ENCODE data around the gene FYN. TPM values are rescaled to one million over a fixed set of nuclear protein-coding genes. Genes with fewer than 3 reads are reported as not detected.

Gene FYN
- total RNA-seq, 1 donor: 91.9 TPM

DNA sequence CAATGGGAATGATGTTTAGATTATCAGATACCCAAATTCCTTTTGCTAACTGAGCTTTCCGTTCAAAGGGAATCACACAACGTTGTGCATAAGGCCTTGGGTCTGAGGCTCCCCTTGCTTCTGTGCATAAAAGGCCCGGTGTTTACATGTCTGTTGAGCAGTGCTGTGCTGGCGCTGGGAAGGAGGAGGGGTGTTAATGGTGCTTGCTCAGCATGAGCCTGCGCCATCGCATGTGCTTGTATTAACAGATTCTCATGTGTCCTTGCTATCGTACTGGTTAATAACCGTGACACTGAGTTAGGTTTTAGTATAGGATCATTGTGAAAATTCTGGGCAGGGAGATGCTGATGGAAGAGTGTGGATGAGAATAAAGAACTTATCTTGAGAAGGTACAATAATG, 205.3 kb downstream of the FYN start:
- DNase-seq (ENCODE audit: low read depth): no peak
- TF ChIP-seq, protein P1, sequence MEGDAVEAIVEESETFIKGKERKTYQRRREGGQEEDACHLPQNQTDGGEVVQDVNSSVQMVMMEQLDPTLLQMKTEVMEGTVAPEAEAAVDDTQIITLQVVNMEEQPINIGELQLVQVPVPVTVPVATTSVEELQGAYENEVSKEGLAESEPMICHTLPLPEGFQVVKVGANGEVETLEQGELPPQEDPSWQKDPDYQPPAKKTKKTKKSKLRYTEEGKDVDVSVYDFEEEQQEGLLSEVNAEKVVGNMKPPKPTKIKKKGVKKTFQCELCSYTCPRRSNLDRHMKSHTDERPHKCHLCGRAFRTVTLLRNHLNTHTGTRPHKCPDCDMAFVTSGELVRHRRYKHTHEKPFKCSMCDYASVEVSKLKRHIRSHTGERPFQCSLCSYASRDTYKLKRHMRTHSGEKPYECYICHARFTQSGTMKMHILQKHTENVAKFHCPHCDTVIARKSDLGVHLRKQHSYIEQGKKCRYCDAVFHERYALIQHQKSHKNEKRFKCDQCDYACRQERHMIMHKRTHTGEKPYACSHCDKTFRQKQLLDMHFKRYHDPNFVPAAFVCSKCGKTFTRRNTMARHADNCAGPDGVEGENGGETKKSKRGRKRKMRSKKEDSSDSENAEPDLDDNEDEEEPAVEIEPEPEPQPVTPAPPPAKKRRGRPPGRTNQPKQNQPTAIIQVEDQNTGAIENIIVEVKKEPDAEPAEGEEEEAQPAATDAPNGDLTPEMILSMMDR (IDR thresholded peaks at IDR 0.05; ENCODE audit: insufficient read depth, low read length): no peak
- no peak overlapping the region for H3K4me3 ChIP-seq (ENCODE audit: low read depth, low read length)

DNA sequence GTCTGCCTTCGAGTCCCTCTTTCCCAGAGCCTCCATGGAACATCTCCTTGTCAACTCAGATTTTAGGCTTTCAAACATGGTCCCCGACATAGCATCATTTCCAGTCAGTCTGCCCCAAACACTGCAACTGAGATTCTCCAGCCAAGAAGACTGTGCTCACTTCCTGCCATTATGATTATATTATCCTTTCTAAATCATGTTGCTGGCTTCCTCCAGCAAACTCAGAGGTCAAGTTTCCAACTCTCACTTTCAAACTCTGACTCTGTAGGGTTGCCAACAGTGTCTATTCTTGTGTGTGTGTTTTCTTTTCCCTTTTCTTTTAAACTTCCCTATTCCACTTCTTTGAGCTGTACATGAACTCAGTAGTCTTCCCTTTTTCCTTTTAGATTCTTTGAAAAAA, 206.4 kb downstream of the FYN start:
- TF ChIP-seq, protein P1 (IDR thresholded peaks at IDR 0.05; ENCODE audit: insufficient read depth, low read length): no peak
- peak; percentile 83 for DNase-seq (ENCODE audit: low read depth)

DNA sequence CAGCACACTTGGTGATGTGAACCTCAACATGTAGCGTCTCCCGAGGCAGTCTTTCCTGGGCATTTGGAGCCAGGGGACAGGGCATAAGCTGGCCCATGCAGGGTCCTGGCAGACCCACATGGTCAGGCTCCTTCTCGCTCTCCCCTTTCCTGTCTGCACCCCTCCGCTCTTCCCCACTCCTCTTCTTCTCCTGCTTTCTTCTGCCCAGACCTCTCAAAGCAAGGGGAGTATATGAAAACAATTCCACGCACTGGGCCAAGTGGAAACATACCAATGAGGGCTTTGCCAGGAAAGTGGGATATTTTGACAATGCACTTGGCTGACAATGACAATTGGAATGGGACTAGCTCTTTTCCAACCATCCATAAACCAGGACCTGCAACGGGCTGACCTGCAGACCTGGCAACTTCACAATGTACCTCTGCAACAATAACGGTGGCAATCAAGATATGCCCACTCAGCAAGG, 208.7 kb downstream of the FYN start:
- TF ChIP-seq, protein P1 (IDR thresholded peaks at IDR 0.05; ENCODE audit: insufficient read depth, low read length): no peak
- DNase-seq (ENCODE audit: low read depth): peak; percentile 61
- H3K4me3 ChIP-seq (ENCODE audit: low read depth, low read length): no peak overlapping the region

More for the DNA sequence above, 206.4 kb downstream of the FYN start:
- no peak overlapping the region for H3K4me3 ChIP-seq (ENCODE audit: low read depth, low read length)

DNA sequence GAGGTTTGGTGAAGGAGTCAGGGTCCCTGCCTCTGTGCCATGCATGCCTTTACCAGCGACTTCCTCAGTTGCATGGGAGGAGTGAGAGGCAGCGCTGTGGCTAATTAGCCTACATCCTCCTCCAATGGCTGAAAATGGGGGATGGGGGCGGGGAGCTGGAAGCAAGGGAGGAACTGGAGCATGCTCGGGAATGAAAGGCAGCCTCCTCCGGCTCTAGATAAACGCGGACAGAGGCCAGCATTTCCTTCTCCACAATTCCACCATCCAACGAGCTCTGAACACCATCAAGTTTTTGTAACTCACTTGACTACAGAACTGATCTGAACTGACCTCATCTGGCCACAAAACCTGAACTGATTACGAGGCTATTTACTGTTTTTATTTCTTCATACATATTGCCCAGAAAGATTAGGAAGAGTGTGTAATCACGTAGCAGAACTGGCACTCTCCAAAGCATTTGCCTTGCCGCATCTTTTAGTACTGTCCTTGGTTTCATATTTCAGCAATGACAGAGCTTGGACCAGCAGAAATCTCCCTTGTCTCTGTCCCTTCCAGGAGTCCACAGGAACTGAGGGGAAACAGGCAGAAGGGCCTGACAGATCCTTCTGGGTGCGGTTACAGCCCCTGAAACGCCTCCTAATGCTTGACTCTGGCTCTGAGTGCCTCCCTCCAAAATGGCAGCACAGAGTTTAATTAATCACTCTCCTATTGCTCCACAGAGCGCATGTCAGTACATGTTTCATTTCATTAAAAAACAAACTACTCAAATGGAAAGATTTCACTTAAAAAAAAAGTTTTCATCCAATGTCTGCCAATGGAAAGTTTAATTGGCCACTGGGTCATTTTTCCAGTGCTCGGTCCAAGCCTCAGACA, 209.3 kb downstream of the FYN start:
- DNase-seq (ENCODE audit: low read depth): peak; percentile 71
- no peak overlapping the region for H3K4me3 ChIP-seq (ENCODE audit: low read depth, low read length)
- TF ChIP-seq, protein P1 (IDR thresholded peaks at IDR 0.05; ENCODE audit: insufficient read depth, low read length): no peak

DNA sequence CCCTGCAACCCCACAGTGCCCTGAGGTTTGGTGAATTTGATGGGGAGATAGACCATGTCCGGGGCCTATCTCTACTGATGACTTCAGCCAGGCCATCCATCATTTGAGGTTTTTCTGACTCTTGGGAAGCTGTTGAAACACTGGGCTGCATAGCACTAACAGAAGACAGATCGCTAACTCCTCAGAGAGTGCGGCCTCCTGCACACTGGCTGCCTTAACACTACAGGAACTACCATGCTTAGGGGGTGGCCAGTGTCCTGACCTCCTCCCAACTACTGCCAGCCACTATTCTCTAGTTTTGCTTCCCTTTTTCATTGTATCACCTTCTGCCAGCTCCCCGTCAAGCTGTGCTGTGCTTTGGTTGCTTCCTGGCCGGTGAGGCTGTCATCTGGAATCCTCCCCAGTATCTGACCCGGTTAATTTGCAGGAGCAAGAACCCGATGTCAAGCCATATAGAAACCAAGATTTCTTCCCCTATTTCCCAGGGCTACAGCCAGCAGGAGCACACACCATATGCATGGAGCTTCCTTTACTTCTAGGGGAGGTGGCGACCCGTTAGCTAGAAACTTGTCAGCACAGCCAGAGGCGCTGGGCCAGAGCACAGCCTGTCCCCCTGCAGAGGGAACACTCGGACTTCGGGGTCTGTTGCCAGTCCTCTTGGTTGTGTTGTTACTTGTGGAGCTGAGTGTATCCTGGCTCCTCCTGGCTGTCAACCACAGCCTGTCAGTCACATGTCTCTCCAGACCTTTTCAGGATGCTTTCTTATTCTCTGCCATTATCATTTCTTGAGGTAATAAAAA, 210.3 kb downstream of the FYN start:
- TF ChIP-seq, protein P1 (IDR thresholded peaks at IDR 0.05; ENCODE audit: insufficient read depth, low read length): no peak
- H3K4me3 ChIP-seq (ENCODE audit: low read depth, low read length): no peak overlapping the region
- no peak for DNase-seq (ENCODE audit: low read depth)

DNA sequence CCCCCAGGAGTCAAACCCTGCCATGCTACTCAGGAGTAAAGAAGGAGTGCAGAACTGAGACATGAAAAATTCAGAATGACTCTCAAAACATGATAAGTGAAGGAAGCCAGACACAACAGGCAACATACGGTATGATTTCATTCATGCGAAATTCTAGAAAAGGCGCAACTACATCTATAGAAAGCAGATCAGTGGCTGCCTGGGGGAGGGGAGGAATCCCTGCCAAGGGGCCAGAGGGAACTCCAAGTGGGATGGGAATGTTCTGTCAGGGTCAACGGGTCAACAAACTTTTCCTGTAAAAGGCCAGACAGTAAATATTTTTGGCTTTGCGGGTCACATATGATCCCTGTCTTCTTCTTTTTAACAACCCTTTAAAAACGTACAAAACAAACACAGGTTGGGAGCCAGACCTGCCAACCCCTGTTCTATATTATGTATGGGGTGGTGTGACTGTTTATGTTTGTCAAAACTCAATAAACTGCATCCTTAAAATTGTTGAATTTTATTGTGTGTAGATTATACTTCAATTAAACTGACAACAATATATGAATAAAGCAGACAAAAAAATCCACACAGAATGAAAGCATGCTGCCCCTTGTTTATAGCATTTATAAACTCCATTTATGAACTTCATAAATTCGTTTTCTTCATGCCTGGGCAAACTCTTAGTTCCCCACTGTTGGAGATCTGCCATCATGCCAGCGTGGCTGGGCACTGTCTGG, 211.0 kb downstream of the FYN start:
- TF ChIP-seq, protein P1 (IDR thresholded peaks at IDR 0.05; ENCODE audit: insufficient read depth, low read length): no peak
- no peak for DNase-seq (ENCODE audit: low read depth)
- H3K4me3 ChIP-seq (ENCODE audit: low read depth, low read length): no peak overlapping the region

All from fibroblast of the aortic adventitia (primary cell).